Effector memory CD4-positive, alpha-beta T cell (primary cell): ENCODE measurements around the gene PTTG2.
"Not testable (repeated sequence)": the region's sequence is repeated elsewhere in the genome, so short reads cannot be mapped to it uniquely, and the experiment has no call there.

Experiments used
- DNase-seq, 3 donors: peaks; one replicate each; pipeline ENCODE4 v3.0.0-alpha.2; 2020
- H3K27ac ChIP-seq: 2 replicates; pipeline ENCODE4 v1.7.0; 2013; ENCODE audit warnings: mild to moderate bottlenecking, low read length, moderate library complexity; ENCODE audit not compliant: insufficient read depth, poor library complexity, severe bottlenecking
- H3K27me3 ChIP-seq: replicated peaks from 2 replicates; pipeline ENCODE4 v1.7.0; 2013; ENCODE audit warnings: mild to moderate bottlenecking, low read length; ENCODE audit not compliant: insufficient read depth, control insufficient read depth, poor library complexity, severe bottlenecking
- H3K36me3 ChIP-seq: 2 replicates; pipeline ENCODE4 v1.7.0; 2013; ENCODE audit warnings: mild to moderate bottlenecking, low read length, moderate library complexity; ENCODE audit not compliant: control insufficient read depth, insufficient read depth
- H3K4me1 ChIP-seq: 2 replicates; pipeline ENCODE4 v1.7.0; 2013; ENCODE audit warnings: low read length, mild to moderate bottlenecking; ENCODE audit not compliant: control insufficient read depth, insufficient read depth, poor library complexity, severe bottlenecking
- H3K4me3 ChIP-seq: 2 replicates; pipeline ENCODE4 v1.7.0; 2013; ENCODE audit warnings: low read length, low read depth, mild to moderate bottlenecking; ENCODE audit not compliant: insufficient read depth, poor library complexity, severe bottlenecking
- H3K9me3 ChIP-seq: 2 replicates; pipeline ENCODE4 v1.7.0; 2013; ENCODE audit warnings: mild to moderate bottlenecking, low read length, moderate library complexity; ENCODE audit not compliant: control insufficient read depth
- total RNA-seq, 3 donors: gene quantifications; one replicate each; lab custom pipeline; 2026; lab: John Stamatoyannopoulos, UW

Gene PTTG2
- total RNA-seq, result 0.17 to 0.61 (median 0.19) reads per million in 3 donors

GRCh38 chr4:37960098-37960497 lies at the start of gene PTTG2:
PTTG2 (plus strand) TSS chr4:37960398; CDS start chr4:37960435, 37 bp downstream.
- H3K9me3 ChIP-seq, result no peaks in the 10 kb centered on the region
- H3K4me3 ChIP-seq, result no peak within 1 kb of the TSS
- no peaks in the 10 kb centered on the region for H3K36me3 ChIP-seq
- no peak for DNase-seq
- H3K4me1 ChIP-seq, result no peaks in the 10 kb centered on the region
- no peaks in the 10 kb centered on the region for H3K27me3 ChIP-seq
- no peak within 1 kb of the TSS for H3K27ac ChIP-seq

- no peak overlapping the region for H3K4me3 ChIP-seq
- no peak overlapping the region for H3K27ac ChIP-seq
- no peaks in the 10 kb centered on the region for H3K27me3 ChIP-seq
- no peaks in the 10 kb centered on the region for H3K4me1 ChIP-seq
- DNase-seq, result no peak
- no peaks in the 10 kb centered on the region for H3K9me3 ChIP-seq
- H3K36me3 ChIP-seq, result no peaks in the 10 kb centered on the region
Observed at GRCh38 chr4:37914539-37914938, 45.7 kb upstream of the PTTG2 start.

- Histone ChIP-seq H3K9me3 (no peaks in the 10 kb centered on the region), H3K36me3 (no peaks in the 10 kb centered on the region), H3K4me1 (no peaks in the 10 kb centered on the region), H3K27ac (no peak overlapping the region), H3K27me3 (no peaks in the 10 kb centered on the region), H3K4me3 (no peak overlapping the region)
- DNase-seq, result no peak
Observed at GRCh38 chr4:37917388-37917787, 42.8 kb upstream of the PTTG2 start.

GRCh38 chr4:37918653-37919052 lies 41.5 kb upstream of the PTTG2 start:
- no peaks in the 10 kb centered on the region for H3K4me1 ChIP-seq
- no peak overlapping the region for H3K27ac ChIP-seq
- no peak for DNase-seq
- H3K9me3 ChIP-seq, result no peaks in the 10 kb centered on the region
- no peaks in the 10 kb centered on the region for H3K36me3 ChIP-seq
- H3K27me3 ChIP-seq, result no peaks in the 10 kb centered on the region
- H3K4me3 ChIP-seq, result no peak overlapping the region

- no peaks in the 10 kb centered on the region for H3K27me3 ChIP-seq
- no peaks in the 10 kb centered on the region for H3K4me1 ChIP-seq
- H3K36me3 ChIP-seq, result no peaks in the 10 kb centered on the region
- H3K4me3 ChIP-seq, result no peak overlapping the region
- DNase-seq, result no peak
- no peak overlapping the region for H3K27ac ChIP-seq
- no peaks in the 10 kb centered on the region for H3K9me3 ChIP-seq
Observed at GRCh38 chr4:37922328-37922727, 37.9 kb upstream of the PTTG2 start.

- not testable (repeated sequence) for H3K27me3 ChIP-seq, H3K27ac ChIP-seq, H3K9me3 ChIP-seq, H3K4me1 ChIP-seq, H3K36me3 ChIP-seq, H3K4me3 ChIP-seq, DNase-seq
Observed at GRCh38 chr4:37923089-37923488, 37.1 kb upstream of the PTTG2 start.

- no peak overlapping the region for H3K4me3 ChIP-seq
- no peaks in the 10 kb centered on the region for H3K27me3 ChIP-seq
- H3K9me3 ChIP-seq, result no peaks in the 10 kb centered on the region
- H3K27ac ChIP-seq, result no peak overlapping the region
- no peak for DNase-seq
- H3K36me3 ChIP-seq, result no peaks in the 10 kb centered on the region
- peaks cover 13% of the 10 kb centered on the region for H3K4me1 ChIP-seq
Observed at GRCh38 chr4:37924946-37925345, 35.3 kb upstream of the PTTG2 start.

GRCh38 chr4:37927434-37927833 lies 32.8 kb upstream of the PTTG2 start:
- no peak overlapping the region for H3K4me3 ChIP-seq
- H3K36me3 ChIP-seq, result no peaks in the 10 kb centered on the region
- no peak for DNase-seq
- H3K27me3 ChIP-seq, result no peaks in the 10 kb centered on the region
- no peaks in the 10 kb centered on the region for H3K9me3 ChIP-seq
- H3K4me1 ChIP-seq, result peaks cover 13% of the 10 kb centered on the region
- H3K27ac ChIP-seq, result no peak overlapping the region

- no peaks in the 10 kb centered on the region for H3K36me3 ChIP-seq
- no peak for DNase-seq
Observed at GRCh38 chr4:37928426-37929416, 31.5 kb upstream of the PTTG2 start.

GRCh38 chr4:37934096-37934495 lies 26.1 kb upstream of the PTTG2 start:
- Histone ChIP-seq H3K4me3 (no peak overlapping the region), H3K4me1 (peaks cover 4% of the 10 kb centered on the region), H3K27ac (no peak overlapping the region), H3K36me3 (no peaks in the 10 kb centered on the region), H3K9me3 (no peaks in the 10 kb centered on the region), H3K27me3 (no peaks in the 10 kb centered on the region)
- no peak for DNase-seq

More at GRCh38 chr4:37928426-37929416, 31.5 kb upstream of the PTTG2 start:
- H3K4me3 ChIP-seq, result no peak overlapping the region
- H3K9me3 ChIP-seq, result no peaks in the 10 kb centered on the region
- no peak overlapping the region for H3K27ac ChIP-seq
- H3K27me3 ChIP-seq, result no peaks in the 10 kb centered on the region
- peaks cover 13% of the 10 kb centered on the region for H3K4me1 ChIP-seq
